Tibial nerve (tissue), 4 donors: ENCODE data around the gene C1QTNF7.
A peak's percentile ranks its signal among the peaks of the same experiment; 100 is the strongest.

ENCODE experiments used
- EP300 ChIP-seq, 2 donors: sonication (generic); formaldehyde crosslinking; IDR thresholded peaks; one replicate each; pipeline ENCODE4 v1.6.1; 2017; ENCODE audit warnings: antibody characterized with exemption in 2 of 2, mild to moderate bottlenecking in 1 of 2
- POLR2A ChIP-seq, 2 donors: fragments of 450-650 bp; IDR thresholded peaks; one replicate each; pipeline ENCODE4 v1.6.1; 2017; ENCODE audit warnings: antibody characterized with exemption in 2 of 2, mild to moderate bottlenecking in 2 of 2, moderate library complexity in 2 of 2
- TF ChIP-seq, protein P1 (sequence below), 5 experiments: fragments of 200-600 bp in 3 of 5; fragments of 450-650 bp in 2 of 5; sonication (generic) in 3 of 5; IDR thresholded peaks; one replicate each; pipeline ENCODE4 v1.5.1; 2016 to 2019; ENCODE audit warnings: antibody characterized with exemption in 5 of 5, mild to moderate bottlenecking in 3 of 5, moderate library complexity in 2 of 5

DNA sequence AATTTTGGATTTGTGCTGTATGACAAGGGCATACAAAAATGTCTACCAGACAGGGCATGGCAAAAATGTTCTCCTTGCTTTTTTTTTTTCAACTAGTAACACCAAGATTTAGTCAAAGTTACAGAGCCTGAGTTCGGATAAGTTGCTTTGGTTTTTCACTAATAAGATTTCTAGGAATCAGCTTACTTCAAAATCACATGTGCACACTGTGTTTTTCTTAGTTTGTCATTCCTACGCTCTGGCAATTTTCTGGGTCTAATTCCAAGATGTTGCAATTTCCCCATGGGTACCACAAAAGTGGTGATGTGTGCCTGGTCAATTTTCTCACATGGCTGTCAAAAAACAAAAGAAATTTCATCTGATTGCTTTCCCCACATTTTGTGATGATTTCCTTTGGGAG, 6.3 kb downstream of the C1QTNF7 start:
- TF ChIP-seq POLR2A (IDR thresholded peaks at IDR 0.05) (no peak), EP300 (IDR thresholded peaks at IDR 0.05) (peak; percentile 43 to 89)
- TF ChIP-seq, protein P1, sequence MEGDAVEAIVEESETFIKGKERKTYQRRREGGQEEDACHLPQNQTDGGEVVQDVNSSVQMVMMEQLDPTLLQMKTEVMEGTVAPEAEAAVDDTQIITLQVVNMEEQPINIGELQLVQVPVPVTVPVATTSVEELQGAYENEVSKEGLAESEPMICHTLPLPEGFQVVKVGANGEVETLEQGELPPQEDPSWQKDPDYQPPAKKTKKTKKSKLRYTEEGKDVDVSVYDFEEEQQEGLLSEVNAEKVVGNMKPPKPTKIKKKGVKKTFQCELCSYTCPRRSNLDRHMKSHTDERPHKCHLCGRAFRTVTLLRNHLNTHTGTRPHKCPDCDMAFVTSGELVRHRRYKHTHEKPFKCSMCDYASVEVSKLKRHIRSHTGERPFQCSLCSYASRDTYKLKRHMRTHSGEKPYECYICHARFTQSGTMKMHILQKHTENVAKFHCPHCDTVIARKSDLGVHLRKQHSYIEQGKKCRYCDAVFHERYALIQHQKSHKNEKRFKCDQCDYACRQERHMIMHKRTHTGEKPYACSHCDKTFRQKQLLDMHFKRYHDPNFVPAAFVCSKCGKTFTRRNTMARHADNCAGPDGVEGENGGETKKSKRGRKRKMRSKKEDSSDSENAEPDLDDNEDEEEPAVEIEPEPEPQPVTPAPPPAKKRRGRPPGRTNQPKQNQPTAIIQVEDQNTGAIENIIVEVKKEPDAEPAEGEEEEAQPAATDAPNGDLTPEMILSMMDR (IDR thresholded peaks at IDR 0.05) = no peak
